Amniotic stem cell (primary cell): ENCODE data around the gene ZNF407.

Source experiments
- DNase-seq: peaks from one replicate; lab custom pipeline; 2025; lab: John Stamatoyannopoulos, UW

The ZNF407 gene

DNA sequence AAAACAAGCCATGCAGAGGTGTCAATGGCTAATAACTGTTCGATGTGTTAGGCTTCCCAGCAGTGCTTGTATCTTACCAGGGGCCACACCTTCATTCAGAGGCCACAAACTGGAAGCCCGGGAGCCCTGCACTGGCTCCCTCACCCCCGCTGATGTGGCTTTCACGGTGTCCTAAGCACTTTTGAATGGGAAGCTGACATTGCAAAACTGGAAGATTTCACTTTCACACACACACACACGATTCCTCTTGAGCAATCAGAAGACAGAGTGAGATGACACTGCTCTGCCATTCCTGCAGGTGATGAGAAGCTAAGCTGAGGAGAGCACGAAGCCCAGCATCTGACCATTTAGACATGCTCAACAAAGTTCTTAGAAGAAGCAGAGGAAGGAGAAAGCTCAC lies 8.6 kb upstream of the ZNF407 start:
- no peak for DNase-seq

DNA sequence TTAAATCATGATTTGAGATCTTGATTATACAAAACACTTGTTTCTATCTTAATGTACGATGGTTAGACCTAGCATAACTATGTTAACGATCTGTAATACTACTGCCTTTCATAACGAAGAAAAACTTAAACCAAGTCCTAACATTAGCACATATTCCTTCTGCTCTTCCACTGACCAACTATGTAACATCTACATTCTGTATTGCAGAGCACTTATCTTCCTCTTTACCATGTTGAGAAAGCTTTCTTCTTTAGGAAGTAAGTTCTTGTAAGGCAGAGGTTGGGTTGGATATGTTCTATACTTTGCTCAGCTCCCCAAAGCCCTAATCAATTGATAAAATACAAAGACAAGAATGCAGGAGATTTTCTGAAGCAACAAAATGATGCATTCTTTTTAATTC lies 7.9 kb upstream of the ZNF407 start:
- no peak for DNase-seq

DNA sequence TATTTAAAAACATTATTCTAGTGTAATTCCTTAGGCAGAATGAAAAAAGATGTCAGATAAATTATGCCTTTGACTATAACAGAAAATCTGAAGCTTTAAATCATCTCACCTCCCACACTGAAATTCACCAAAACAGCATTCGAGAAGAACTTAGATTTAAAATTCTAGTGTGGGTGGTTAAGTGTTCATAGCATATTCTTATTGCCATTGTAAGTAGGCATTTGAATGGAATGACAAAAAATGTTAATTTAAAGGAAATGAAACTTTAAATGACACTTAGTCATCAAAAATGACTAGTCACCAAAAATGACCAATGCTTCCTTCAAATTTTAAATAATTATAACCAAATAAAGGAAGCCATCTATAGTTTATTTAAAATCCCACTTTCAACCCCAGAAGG lies 7.0 kb upstream of the ZNF407 start:
- DNase-seq = no peak

DNA sequence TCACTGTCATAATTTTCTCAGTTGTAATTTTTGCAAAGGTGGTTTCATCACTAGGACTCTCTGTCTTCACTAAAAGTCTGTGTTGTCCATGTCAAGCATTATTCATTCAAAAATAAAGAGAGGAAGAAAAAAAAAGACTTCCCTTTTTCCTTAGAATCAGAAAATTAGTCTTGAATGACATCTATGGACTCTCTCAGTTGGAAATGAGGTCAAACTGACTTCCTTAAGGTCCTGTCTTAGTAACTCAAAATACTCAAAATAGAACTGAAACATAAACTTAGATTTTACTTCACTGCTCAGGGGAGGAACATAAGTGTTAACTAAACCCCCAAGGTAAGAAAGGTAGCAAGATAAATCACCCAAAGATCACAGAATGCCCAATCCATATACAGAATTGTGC lies 2.2 kb upstream of the ZNF407 start:
- no peak for DNase-seq

DNA sequence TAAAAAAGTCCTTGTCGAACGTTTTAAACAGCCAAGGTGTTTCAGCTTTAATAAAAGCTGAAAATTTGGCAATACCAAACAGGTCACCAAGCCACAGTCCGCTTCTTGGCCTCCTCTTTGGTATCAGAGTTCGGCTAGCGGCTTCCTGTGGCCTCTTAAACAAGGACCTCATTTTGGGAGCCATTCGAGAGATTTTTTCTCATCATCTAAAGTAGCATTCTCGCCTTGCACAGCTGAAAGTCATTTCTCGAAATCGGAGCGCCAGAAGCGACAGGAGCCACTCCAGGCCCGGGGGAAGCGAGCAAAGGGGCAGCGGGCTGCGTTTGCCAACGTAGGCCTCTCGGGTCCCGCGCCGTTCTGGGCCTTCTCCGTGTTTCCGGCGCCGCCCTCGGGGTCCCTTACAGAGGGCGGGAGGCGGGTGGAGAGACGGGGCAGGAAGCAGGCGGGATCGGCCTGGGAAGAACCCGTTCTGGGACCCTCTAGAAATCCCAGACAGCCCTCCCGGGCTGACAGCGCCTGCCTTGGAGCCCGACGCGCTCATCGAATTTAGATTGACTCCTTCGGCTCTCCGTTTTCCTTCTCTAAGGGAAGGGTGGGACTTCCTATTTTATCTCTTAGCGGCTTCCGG lies 522 bp upstream of the ZNF407 start:
- DNase-seq = peak; percentile 45

DNA sequence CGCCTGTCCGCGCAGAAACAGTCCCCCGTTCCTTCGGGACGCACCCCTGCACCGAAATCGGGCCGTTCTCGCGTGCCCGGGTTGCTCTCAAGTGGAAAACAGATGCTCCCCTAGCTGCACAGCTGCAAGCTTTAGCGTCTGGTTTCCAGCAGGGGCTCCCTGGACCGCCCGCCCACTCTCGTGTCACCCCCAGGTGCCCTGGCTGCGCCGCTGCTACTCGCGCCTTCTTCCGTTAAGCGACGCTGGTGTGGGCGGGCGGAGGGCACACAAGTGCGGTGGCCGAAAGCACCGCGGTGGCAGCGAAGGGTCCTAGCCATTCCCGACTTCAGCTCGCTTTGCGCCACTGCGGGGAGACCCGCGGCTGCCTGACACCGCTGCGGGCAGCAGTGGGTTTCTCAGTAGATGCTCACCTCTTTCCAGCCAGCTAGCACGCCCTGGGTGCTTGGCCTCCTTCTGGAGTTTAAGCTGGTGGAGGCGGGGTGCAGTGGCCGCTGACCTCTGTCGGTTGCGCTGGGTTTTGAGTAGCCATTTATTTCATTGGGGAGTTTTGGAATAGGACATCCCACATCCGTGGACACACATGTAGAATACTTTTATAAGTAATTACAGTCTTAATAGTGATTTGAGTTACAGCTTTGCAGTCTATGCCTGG lies 806 bp downstream of the ZNF407 start:
- peak; percentile 14 for DNase-seq

DNA sequence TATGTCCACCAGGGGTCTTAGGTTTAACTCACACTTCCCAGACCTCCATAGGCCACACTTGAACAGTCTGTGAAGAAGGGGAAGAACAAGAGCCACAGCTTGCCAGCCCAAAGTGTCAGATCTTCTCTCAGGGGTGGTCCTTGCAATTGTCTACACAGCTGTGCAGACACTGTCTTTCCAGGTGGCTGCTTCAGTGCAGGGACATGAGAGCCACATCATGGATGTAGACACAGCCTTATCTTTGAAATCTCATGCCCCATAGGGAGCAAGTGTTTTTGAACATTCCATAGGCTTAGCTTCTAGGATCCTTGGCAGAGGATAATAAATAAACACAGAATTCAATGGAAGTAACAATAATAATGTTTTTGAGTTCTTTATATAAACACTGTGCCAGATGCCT lies 6.7 kb downstream of the ZNF407 start:
- no peak for DNase-seq

DNA sequence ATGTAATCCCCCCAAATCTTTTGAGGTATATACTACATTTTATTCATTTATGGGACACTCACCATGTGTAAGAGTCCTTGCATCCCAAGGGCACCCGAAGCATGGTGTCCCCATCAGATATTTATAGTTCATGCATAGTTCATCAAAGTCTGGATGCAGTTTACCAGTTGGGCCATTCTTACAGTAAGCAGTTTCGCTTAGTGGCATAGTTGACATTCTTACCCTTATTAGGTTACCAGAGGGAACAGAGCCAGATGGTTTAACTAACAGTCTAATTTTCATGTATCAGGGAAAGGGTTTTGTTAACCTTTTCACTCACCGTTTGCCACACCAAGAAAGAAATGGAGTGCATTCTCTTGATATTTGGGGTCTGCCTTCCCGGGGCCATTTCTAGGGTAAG lies 7.1 kb downstream of the ZNF407 start:
- peak; percentile 16 for DNase-seq

DNA sequence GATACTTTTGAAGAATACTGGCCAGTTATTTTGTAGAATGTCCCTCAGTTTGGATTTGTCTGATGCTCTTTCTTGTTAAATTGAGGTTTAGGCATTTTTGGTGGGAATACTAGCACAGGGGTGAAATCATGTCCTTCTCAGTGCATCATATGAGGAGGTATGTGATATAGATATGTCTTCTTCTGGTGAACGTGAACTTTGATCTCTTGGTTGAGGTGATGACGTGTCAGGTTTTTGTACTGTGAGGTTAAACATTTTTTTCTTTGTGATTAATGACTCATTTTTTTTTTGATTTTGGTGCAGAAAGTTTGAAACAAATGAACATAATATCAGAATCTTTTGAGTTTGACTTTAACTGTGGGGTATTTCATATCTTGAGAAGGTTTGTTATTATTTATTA lies 11.0 kb downstream of the ZNF407 start:
- DNase-seq = no peak

DNA sequence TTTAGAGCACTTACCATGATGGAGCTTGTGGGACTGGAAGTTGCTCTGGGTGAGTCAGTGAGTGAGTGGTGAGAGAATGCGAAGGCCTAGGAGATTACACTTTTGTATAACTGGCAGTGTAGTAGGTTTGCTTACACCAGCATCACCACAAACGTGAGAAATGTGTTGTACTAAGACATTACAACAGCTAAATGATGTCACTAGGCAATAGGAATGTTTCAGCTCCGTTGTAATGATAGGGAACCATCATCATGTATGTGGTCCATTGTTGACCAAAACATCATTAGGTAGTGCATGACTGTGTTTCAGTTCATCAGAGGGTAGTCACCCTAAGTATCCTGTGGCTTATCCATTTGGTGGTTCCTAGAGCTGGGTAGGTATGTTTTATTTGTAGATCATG lies 11.9 kb downstream of the ZNF407 start:
- no peak for DNase-seq

DNA sequence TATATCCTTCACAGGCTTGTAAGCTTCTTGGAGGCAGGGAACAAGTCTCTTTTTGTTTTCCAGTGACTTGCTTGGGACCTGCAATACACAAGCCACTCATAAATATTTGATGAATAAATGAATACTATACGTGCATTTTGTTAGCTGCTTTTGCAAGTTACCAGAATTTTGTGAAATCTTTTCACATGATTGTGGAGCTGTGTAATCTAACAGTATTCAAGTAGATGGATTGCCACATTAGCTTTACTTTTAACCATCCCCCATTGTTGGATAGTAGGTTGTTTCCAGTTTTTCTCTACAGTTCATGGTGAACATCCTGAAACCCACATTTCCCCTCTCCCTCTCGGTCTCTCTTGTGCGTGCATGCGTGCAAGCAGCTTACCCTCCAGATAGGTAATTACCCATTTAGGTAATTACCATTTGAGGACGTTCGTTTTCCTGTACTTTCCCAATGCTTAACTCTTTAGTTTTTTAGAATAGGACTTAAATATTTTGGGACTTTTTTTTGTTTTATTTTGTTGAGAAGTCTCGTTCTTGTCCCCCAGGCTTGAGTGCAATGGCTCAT lies 12.5 kb downstream of the ZNF407 start:
- DNase-seq = no peak

DNA sequence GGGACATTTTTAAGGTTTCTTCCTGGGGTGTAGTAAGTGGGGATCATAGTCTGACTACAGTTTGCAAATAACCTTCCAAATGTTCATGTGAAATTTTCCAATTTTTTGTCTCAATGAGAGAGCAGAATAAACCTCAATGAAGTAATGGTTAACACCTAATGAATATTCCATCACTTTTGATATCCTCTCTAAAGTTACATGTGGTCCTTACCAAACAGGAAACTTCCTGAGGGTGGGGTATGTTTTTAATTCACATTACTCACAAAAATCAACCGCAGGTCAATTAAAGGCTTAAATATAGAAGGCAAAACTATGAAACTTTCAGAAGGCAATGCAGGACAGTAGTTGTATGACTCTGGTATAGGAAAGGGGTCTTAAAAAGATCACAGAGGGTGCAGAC lies 13.2 kb downstream of the ZNF407 start:
- DNase-seq = no peak

DNA sequence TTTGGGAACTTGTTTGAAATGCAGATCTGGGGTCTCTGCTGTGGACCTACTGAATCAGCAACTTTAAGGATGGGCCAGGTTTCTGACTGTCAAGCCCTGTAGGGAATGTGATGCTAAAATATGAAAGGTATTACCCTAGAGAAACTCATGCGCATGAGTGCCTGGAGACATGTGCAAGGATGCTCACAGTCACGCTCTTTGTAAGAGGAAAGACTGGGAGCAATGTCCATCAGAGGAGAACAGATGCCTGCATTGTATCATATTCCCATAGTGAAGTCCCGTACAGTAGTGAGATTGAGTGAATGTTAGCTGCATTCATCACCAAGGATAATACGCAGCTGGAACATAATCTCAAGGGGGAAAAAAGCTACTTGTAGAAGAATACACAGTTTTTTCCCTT lies 14.1 kb downstream of the ZNF407 start:
- DNase-seq = no peak

DNA sequence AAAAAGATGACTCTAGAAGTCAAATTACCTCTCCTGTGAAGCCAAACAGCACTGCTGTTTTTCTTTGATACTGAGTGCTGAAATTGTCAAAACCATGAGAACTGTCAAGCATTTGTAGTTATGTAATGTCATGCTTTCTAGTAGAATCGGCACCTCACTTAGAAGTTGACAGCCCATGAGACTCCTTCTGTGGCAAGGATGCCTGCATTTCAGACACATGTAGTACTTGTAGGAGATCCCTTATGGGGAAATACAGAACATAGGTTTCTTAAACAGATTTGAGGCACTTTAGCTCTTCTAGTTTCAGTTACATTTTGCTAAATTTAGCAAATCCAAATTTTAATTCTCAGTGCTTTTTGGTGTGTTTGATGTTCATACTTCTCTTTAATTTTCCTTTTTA lies 15.7 kb downstream of the ZNF407 start:
- no peak for DNase-seq

DNA sequence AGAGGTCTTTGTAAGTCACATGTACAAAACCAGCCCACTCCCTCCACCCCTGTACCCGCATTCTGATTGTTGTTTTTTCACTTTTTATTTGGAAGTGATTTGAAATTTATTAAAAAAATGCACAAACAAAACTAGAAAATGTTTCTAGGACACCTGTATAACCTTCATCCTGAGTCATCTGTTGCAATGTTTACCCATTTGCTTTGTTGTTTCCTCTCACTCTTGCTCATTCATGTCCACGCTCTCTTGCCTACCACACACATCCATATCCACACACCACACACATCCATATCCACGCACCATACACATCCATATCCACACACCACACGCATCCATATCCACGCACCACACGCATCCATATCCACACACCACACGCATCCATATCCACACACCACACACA lies 18.8 kb downstream of the ZNF407 start:
- DNase-seq = no peak

DNA sequence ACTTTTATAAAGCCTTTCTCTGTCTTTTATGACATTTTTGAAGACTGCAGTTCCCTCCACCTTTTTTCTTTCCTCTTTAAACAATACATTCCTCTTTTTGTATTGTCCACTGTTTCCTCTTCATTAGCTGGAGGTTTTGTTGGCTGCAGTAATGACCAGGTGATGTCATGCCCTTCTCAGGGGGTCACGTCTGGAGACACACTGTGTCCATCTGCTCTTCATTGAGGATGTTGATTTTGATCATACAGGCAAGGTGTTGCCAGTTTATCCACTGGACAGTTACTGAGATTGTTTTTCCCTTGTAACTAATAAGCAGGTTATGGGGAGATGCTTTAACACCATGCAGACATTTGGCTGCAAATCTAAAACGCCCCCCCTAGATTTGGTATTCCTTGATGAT lies 19.8 kb downstream of the ZNF407 start:
- DNase-seq = no peak

DNA sequence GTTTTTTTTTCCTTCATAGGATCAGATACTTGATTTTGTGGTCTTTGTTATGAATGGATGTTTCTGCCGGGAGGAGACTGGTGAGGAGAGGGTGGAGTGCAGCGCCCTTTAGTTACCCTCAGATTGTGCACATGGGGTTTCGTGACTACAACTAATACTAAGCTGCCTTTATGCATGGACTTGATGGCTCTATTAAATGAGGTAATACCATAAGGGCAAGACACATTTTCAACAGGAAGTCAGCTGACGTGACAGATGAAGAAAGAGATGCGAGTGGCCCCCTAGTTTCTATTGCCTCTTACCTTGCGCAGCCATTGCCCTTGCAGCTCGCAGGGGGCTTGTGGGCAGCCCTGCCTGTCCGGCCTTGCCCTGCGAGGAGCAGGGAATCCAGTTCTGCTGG lies 24.4 kb downstream of the ZNF407 start:
- DNase-seq = no peak

DNA sequence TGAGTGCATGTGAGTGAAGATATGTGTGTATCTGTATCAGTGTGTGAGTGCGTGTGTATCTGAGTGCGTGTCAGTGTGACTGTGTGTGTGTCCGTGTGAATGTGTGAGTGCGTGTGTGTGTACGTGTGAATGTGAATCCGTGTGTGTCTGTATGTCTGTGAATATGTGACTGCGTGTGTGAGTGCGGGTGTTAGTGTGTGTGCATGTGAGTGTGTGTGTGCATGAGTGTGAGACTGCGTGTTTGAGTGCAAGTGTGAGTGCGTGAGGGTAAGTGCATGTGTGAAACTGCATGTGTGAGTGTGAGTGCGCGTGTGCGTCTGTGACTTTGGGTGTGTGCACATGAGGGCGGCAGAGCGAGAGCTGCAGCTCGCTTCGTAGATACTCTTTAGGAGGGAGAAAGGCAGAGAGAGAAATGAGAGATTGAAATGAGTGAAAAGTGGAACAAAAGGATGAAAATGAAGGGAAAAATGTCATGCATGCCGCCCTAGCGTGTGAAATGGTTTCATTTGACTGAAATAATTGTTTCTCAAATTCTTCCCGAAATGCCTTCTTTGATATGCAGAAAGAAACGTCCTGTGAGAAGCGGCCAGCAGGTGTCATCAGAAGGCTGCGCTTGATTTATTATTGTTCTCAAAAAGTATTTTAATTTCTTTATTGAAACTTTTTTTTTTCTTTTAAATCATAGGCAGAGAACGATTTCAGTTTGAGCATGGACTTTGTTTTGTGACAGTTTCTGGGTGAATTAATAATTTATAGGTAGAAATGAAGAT lies 25.6 kb downstream of the ZNF407 start:
- no peak for DNase-seq

DNA sequence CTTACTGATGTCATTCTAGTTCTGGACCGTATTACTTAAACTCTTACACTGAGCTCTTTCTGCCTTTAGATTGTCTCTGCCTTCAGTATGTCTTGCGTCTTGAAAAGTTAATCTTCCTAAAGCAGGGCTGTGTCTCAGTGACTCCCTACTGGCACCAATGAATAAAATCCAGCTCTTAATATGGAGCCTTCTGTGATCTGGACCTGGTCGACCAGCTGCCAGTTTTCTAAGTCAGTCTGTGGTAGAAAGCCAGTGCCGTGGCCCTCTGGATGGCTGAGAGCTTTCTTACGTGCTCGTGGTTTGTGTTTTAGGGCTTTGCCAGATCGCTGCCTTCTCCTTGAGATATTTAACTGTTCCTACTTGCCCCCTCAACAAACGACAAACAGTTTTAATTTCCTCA lies 26.8 kb downstream of the ZNF407 start:
- DNase-seq = no peak

DNA sequence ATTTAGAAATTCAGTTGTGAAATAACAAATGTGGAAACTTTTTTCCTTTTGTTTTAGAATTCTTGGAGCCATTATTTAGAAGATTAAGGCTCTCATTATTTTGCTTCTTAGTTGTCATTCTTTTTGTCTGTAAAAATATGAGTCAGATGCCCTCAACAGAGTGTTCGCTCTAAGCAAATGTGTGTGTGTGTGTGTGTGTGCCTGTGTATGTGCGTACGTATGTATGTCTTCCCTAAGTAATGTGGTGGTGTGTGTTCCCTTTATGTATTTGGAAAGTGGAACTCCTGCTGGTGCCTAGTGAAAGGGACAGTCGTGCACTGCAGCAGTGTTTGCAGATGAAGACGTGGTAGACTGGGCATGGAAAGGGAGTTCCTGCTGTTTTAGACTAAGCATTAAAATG lies 27.5 kb downstream of the ZNF407 start:
- DNase-seq = no peak

DNA sequence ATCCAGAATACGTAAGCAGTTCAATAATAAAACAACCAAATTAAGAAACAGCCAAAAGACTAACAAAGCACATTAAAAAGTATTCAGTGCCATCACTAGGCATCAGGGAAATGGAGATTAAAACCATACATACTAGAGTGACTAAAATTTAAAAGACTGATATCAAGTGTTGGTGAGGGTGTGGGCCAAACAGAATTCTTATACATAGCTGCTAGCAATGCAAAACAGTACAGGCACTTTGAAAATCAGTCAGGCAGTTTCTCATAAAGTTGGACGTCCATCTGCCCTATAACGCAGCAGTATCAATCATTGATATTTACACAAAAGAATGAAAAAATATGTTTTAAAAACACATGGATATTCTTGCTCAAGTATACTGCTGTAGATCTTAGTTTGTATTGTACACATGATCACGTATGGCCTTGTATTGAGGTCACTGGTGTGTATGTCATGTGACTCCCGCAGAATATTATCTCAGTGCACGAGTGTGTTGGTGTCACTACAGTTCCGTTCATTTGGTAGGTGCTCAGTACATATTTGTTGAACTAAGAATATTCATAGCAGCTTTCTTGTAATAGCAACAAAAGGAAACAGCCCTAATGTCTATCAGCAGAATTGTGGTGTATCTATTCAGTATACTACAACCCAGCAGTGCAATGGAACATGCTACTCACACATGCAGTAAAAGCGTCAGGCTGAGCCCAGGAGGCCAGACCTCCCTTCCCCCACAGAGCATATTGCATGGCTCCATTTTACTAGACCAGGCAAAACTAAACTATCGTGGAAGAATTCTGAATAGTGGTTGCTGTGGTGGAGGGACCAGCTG lies 28.6 kb downstream of the ZNF407 start:
- DNase-seq = no peak

DNA sequence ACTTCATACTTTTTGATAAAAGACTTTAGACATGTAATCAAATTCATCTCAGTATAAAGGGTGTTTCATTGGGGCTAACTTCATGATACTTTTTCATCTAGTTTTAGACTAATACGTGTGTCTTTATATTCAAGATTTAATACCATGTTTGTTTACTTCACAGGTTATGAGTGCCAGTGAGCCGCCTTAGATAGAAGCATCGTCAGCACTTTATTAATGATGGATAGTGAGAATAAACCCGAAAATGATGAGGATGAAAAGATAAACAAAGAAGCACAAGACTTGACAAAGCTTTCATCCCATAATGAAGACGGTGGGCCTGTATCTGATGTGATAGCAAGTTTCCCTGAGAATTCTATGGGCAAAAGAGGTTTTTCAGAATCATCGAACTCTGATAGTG lies 33.1 kb downstream of the ZNF407 start:
- no peak for DNase-seq
